Mucosa of descending colon (tissue), 3 donors: ENCODE measurements around the gene RSBN1L. TPM values are rescaled to one million over a fixed set of nuclear protein-coding genes. Genes with fewer than 3 reads are reported as not detected.

Source experiments
- ATAC-seq: fragments of 200-7000 bp; cut with Tn5 transposase; one replicate; pipeline ENCODE4 v1.9.1; 2020; ENCODE audit warnings: mild to moderate bottlenecking, moderate library complexity
- DNase-seq, 3 donors: peaks; one replicate each; pipeline ENCODE4 v3.0.0-alpha.2; 2020
- H3K36me3 ChIP-seq: fragments of 200-600 bp; one replicate; pipeline ENCODE4 v1.8.0; 2021; ENCODE audit warnings: low read depth, mild to moderate bottlenecking
- H3K4me1 ChIP-seq: fragments of 200-600 bp; one replicate; pipeline ENCODE4 v1.8.0; 2021; ENCODE audit warnings: low read depth, mild to moderate bottlenecking
- H3K4me3 ChIP-seq: fragments of 200-600 bp; one replicate; pipeline ENCODE4 v1.8.0; 2021; ENCODE audit warnings: mild to moderate bottlenecking
- H3K9me3 ChIP-seq: fragments of 200-600 bp; one replicate; pipeline ENCODE4 v1.8.0; 2021; ENCODE audit warnings: mild to moderate bottlenecking
- CTCF ChIP-seq: fragments of 200-600 bp; IDR thresholded peaks from one replicate; pipeline ENCODE4 v1.8.0; 2022; ENCODE audit warnings: antibody characterized with exemption, mild to moderate bottlenecking
- intact Hi-C, 2 donors: fragments of 100-400 bp; cut with DNase I in 1 of 2; cut with micrococcal nuclease in 1 of 2; formaldehyde crosslinking; loops; one replicate each; pipeline versions ENCODE4 v1.11.0 to v1.11.1; 2022; cut with DNase I, micrococcal nuclease
- total RNA-seq, 3 donors: library from RNA; stranded (reverse); fragmentation: NEBNext Ultra II Directional in 2 of 3; extraction: Animal tissue kit (Norgen Biotek cat#: 25700) in 2 of 3; gene quantifications; one replicate each; pipeline versions ENCODE4 v1.2.1 to v1.2.4, GENCODE V29; 2021 to 2023
- donor health status: DM: no; HTN: no; CAD: no; lungs with moderate emphysema.
- donor health status: DM: no; HTN: no; CAD: no.
- donor health status: DM: no; HTN: yes; CAD: no.

Gene RSBN1L
- total RNA-seq, 3 donors from 2014 or later, result 19.1 to 31.5 (median 19.6) TPM

DNA sequence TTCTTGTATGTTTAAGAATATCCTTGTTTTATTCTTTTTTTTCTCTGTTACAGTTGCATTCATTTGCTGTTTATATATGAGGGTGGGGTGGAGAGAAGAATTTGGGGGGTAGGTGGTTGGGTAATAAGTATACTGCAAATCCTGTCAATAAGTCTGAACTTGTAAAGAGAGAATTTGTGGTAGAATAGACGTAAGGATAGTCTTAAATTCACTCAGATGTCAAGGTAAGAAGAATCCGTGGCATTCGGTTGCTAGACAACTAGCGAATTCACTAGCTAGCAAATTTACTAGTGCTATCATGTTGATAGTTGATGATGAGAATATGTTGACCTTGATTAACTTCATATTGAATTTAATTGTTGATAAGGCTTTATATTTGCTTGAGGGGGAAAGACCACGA is 40.7 kb downstream of the RSBN1L start:
- intact Hi-C loops, result no loop called here
- H3K9me3 ChIP-seq, result no peaks in the 10 kb centered on the region
- no peak for DNase-seq
- H3K36me3 ChIP-seq, result no peaks in the 10 kb centered on the region
- peaks cover 9% of the 10 kb centered on the region for H3K4me1 ChIP-seq
- no peak for ATAC-seq
- no peak for TF ChIP-seq CTCF
- H3K4me3 ChIP-seq, result no peak overlapping the region

DNA sequence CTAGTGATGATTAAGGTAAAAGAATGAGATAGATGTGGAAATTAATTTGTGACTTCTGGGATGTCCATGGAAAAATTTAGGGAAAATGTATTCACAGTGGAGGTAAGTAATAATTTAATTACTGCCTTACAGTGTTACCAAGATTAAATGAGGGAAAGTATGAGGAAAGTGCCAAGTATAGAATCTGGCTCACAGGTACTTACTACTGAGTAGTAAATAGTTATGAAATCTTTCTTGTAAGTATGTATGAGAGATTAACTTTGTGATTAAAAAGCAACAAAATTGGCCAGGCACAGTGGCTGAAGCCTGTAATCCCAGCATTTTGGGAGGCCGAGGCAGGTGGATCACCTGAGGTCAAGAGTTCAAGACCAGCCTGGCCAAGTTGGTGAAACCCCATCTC is 42.1 kb downstream of the RSBN1L start:
- no peaks in the 10 kb centered on the region for H3K36me3 ChIP-seq
- peaks cover 9% of the 10 kb centered on the region for H3K4me1 ChIP-seq
- DNase-seq (no peak), ATAC-seq (no peak)
- no peak overlapping the region for H3K4me3 ChIP-seq
- no peak for TF ChIP-seq CTCF
- intact Hi-C loops, result no loop called here
- H3K9me3 ChIP-seq, result no peaks in the 10 kb centered on the region

- no peak overlapping the region for H3K4me3 ChIP-seq
- TF ChIP-seq CTCF, result no peak
- H3K9me3 ChIP-seq, result no peaks in the 10 kb centered on the region
- peaks cover 8% of the 10 kb centered on the region for H3K4me1 ChIP-seq
- no peaks in the 10 kb centered on the region for H3K36me3 ChIP-seq
- DNase-seq, result no peak
- intact Hi-C loops, result no loop called here
- no peak for ATAC-seq
These were observed 42.6 kb downstream of the RSBN1L start for GRCh38 chr7:77738871-77739270.

GRCh38 chr7:77740257-77740656 is 44.0 kb downstream of the RSBN1L start:
- no peaks in the 10 kb centered on the region for H3K9me3 ChIP-seq
- intact Hi-C loops, result no loop called here
- H3K4me3 ChIP-seq, result no peak overlapping the region
- peaks cover 5% of the 10 kb centered on the region for H3K4me1 ChIP-seq
- no peak for TF ChIP-seq CTCF
- ATAC-seq (no peak), DNase-seq (no peak)
- no peaks in the 10 kb centered on the region for H3K36me3 ChIP-seq

- H3K4me1 ChIP-seq, result no peaks in the 10 kb centered on the region
- no peak for TF ChIP-seq CTCF
- DNase-seq (no peak), ATAC-seq (no peak)
- H3K9me3 ChIP-seq, result no peaks in the 10 kb centered on the region
- intact Hi-C loops, result no loop called here
- no peaks in the 10 kb centered on the region for H3K36me3 ChIP-seq
- no peak overlapping the region for H3K4me3 ChIP-seq
These were observed 47.3 kb downstream of the RSBN1L start for GRCh38 chr7:77743518-77743917.

DNA sequence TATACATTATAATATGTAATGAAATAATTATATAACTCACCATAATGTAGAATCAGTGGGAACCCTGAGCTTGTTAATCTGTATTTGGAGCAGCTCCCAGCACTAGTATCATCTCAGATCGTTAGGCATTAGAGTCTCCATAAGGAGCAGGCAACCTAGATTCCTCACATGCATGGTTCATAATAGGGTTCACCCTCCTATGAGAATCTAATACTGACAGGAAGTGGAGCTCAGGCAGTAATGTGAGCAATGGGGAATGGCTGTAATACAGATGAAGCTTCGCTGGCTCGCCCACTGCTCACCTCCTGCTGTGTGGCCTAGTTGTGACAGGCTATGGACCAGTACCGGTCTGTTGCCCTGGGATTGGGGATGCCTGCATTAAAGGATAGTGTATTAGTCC is 49.5 kb downstream of the RSBN1L start:
- DNase-seq (no peak), ATAC-seq (no peak)
- intact Hi-C loops, result no loop called here
- Histone ChIP-seq H3K9me3 (no peaks in the 10 kb centered on the region), H3K4me3 (no peak overlapping the region), H3K4me1 (no peaks in the 10 kb centered on the region), H3K36me3 (no peaks in the 10 kb centered on the region)
- no peak for TF ChIP-seq CTCF
